Lower leg skin (tissue), 4 donors: ENCODE measurements around the gene SOCS7. TPM values are rescaled to one million over a fixed set of nuclear protein-coding genes. Genes with fewer than 3 reads are reported as not detected.

Experiments used
- DNase-seq, 2 donors: peaks; one replicate each; pipeline ENCODE4 v3.0.0-alpha.2; 2019; ENCODE audit warnings: low spot score in 2 of 2
- H3K4me3 ChIP-seq: fragments of 200-600 bp; sonication (generic); 2 replicates; pipeline ENCODE4 v1.5.1; 2017; ENCODE audit warnings: mild to moderate bottlenecking, low read depth; ENCODE audit not compliant: poor library complexity, severe bottlenecking
- POLR2A ChIP-seq, 2 donors: fragments of 450-650 bp; IDR thresholded peaks; one replicate each; pipeline ENCODE4 v1.6.1; 2016 to 2017; ENCODE audit warnings: antibody characterized with exemption in 2 of 2, mild to moderate bottlenecking in 1 of 2, moderate library complexity in 1 of 2
- WGBS, 2 donors: methylation state at CpG; one replicate each; pipeline ENCODE4 v1.1.5; 2018; 5-methylcytosine and 5-hydroxymethylcytosine counted together
- intact Hi-C: fragments of 100-400 bp; cut with DNase I; formaldehyde crosslinking; loops from one replicate; pipeline ENCODE4 v1.15.0; 2023; ENCODE audit warnings: low total_unique reads
- total RNA-seq, 4 donors: library from RNA; depleted of rRNA; stranded (reverse); fragments of >200 nt; gene quantifications; one replicate each; pipeline ENCODE4 v1.1.0, GENCODE V29; 2016
- TF ChIP-seq, protein P1 (sequence below), 3 donors: fragments of 450-650 bp; IDR thresholded peaks; one replicate each; pipeline ENCODE4 v1.5.1; 2016; ENCODE audit warnings: antibody characterized with exemption in 3 of 3, mild to moderate bottlenecking in 3 of 3, moderate library complexity in 2 of 3

SOCS7 gene
- total RNA-seq, 4 donors from 2014 or later: 14.5 to 19.9 (median 19.3) TPM

DNA sequence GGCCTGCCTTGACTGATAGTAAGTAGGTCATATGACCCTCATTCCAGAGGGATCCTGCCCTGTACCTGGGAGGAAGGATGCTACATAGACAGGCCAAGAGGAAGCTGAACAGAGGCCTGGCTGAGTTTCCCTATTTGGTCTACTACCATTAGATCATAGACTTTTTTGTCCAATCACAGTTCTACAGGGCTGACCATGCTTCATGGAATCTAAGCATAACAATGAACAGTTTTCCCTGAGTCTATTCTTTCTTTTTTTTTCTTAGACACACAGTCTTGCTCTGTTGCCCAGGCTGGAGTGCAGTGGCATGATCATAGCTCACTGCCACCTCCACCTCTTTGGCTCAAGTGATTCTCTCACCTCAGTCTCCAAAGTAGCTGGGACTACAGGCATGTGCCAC is 11.8 kb upstream of the SOCS7 start:
- no peak overlapping the region for H3K4me3 ChIP-seq
- TF ChIP-seq POLR2A (IDR thresholded peaks at IDR 0.05): no peak
- no peak for DNase-seq
- intact Hi-C loops: no loop called here

DNA sequence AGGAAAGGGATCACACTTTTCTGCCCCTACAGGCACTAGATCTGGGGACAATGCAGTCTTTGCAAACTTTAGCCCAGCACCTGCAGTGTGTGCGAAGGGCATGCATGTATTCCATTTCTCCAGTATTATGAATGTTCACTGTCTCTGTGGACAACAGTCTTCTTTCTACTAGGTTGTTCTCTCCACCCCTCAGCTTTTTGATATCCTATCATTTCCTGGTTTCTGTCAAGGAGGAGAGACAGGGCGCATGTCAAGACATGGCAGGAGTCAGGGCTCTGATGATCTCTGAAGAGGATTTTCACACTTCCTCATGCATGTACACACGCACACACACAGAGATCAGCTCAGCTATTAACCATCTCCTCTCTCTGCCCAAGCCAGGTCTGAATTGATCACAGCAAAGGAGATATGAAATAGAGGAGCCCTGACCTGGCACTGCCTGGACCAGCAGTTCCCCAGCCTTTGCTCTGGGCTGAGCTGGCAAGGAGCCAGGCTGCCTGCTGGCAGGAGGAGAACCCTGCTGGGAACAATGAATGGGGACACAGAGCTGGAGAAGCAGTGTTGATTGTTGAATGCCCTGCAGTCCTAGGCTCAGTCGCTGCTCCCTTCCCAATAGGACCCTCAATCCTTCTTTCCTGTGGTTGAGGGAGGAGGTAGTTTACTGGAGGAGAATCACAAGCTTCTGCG is 10.5 kb upstream of the SOCS7 start:
- DNase-seq: no peak
- intact Hi-C loops: no loop called here
- WGBS, 2 donors: 51 to 58% methylated on average over 5 of the region's 5 CpGs
- H3K4me3 ChIP-seq: no peak overlapping the region
- no peak for TF ChIP-seq POLR2A (IDR thresholded peaks at IDR 0.05)
- TF ChIP-seq, protein P1, sequence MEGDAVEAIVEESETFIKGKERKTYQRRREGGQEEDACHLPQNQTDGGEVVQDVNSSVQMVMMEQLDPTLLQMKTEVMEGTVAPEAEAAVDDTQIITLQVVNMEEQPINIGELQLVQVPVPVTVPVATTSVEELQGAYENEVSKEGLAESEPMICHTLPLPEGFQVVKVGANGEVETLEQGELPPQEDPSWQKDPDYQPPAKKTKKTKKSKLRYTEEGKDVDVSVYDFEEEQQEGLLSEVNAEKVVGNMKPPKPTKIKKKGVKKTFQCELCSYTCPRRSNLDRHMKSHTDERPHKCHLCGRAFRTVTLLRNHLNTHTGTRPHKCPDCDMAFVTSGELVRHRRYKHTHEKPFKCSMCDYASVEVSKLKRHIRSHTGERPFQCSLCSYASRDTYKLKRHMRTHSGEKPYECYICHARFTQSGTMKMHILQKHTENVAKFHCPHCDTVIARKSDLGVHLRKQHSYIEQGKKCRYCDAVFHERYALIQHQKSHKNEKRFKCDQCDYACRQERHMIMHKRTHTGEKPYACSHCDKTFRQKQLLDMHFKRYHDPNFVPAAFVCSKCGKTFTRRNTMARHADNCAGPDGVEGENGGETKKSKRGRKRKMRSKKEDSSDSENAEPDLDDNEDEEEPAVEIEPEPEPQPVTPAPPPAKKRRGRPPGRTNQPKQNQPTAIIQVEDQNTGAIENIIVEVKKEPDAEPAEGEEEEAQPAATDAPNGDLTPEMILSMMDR (IDR thresholded peaks at IDR 0.05): no peak

DNA sequence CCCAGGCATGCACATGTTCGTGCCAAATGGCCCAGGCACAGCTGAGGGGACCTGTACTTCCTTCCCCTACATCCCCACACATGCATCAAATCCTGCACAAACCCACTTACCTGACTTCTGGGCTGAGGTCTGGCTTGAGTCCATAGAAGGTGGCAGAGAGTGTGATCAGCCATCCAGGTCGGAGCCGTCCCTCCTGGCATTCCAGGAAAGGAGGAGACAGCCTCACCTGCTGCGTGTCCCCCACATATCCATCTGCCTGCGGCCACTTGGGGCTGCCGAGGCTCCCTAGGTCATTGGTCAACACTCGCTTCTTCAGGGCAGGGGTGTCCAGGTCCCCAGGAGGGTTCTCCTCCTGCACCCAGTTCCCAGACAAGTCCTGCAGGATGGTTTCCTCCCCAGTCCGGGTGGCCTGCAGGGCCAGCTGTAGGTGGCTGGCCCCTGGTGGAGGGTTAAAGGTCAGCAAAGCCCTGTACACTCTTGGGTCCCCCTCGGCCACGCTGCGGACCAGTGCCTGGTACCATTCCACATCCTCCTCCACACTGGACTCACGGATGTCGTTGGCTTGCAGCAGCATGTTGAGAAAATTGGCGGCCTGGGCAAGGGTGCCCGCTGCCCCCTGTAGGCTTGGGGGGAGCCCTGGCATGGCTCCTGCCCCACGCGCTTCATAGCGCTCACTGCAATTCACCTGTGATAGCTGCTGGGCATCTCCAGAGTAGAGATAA is 8.6 kb upstream of the SOCS7 start:
- no peak for TF ChIP-seq POLR2A (IDR thresholded peaks at IDR 0.05)
- TF ChIP-seq, protein P1 (IDR thresholded peaks at IDR 0.05): no peak
- intact Hi-C loops: no loop called here
- 80 to 84% methylated on average over 14 to 18 of the region's 18 CpGs for WGBS, 2 donors
- DNase-seq: no peak
- H3K4me3 ChIP-seq: no peak overlapping the region

DNA sequence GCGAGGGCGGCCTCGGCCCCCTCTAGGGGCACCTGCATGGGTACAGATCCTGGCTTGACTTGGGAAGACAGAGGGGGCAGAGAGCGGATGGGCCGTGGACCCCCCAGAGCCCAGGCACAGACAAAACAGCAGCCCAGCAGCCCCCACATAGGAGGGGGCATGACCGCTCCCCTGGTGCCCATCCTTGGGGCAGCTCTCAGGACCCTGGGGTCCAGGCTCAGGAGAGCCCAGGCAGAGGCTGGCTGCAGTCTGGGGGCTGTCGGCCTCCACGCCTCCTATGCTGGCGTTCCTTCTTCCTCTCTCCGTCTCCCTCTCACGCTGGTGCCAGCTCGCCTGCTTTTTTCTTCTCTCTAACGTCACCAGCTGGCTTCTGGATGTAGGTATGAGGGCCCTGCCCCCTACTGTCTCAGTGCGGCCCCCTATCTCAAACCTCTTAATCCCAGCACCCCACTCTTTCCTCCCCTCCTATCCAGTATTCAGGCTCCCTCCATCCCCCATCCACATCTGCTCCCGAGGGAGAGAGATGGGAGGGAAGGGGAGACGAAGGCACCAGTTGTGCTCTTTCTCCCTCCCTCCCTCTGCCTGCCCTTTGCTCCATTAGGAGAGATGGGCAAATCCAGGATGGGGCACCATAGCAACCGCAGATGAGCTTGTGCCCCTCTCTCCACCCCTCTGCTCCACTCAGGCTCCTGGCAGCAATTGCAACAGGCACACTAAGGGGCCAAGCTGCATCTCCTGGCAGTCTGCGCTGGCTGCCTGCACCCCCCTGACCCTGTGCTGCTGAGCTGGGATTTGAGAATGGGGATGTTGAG is 7.8 kb upstream of the SOCS7 start, which contains the start of gene GPR179:
Gene GPR179 (minus strand): TSS at position 349 of the 812 bp plus-strand sequence. CDS start 167 bp downstream, at position 182.
- WGBS, 2 donors: 77 to 80% methylated on average over 18 of the region's 18 CpGs
- TF ChIP-seq, protein P1 (IDR thresholded peaks at IDR 0.05): no peak
- no peak for TF ChIP-seq POLR2A (IDR thresholded peaks at IDR 0.05)
- intact Hi-C loops: no loop called here
- H3K4me3 ChIP-seq: no peak within 1 kb of the TSS
- DNase-seq: no peak

DNA sequence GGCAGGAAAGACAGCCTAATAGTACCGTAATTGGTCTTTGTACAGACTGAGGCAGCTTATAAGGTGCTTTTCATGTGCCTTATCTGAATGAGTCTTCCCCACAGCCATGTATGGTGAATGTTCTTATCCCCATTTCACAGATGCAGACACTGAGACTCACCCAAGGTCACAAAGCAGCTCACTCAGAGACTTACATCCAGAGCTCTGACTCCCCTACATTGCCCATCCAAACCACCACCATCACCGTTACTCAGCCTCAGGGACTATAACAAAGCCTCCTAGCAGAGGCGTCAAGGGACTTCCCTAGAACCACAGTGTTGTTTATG is 7.3 kb upstream of the SOCS7 start:
- TF ChIP-seq POLR2A (IDR thresholded peaks at IDR 0.05): no peak
- TF ChIP-seq, protein P1 (IDR thresholded peaks at IDR 0.05): no peak
- no peak for DNase-seq
- no peak overlapping the region for H3K4me3 ChIP-seq
- WGBS, 2 donors: 85 to 86% methylated on average over 3 of the region's 3 CpGs
- intact Hi-C loops: no loop called here

DNA sequence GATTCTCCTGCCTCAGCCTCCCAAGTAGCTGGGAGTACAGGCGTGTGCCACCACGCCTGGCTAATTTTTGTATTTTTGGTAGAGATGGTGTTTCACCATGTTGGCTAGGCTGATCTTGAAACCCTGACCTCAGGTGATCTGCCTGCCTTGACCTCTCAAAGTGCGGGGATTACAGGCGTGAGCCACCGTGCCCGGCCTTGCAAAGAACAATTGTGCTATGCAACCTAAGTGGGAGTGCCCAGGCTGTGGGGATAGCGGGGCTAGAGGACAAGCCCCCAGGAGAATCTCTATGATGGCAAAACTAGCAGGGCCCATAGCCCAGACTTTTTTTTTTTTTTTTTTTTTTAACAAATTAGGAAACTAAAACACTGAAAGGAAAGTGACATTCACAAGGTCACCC is 5.9 kb upstream of the SOCS7 start:
- TF ChIP-seq POLR2A (IDR thresholded peaks at IDR 0.05): no peak
- TF ChIP-seq, protein P1 (IDR thresholded peaks at IDR 0.05): no peak
- intact Hi-C loops: no loop called here
- WGBS, 2 donors: 91 to 95% methylated on average over 7 of the region's 7 CpGs
- H3K4me3 ChIP-seq: no peak overlapping the region
- no peak for DNase-seq
